NCI-H446 treated with DMSO at 0.1 percent for 48 hours (cell line): ENCODE measurements around the gene STIM2.
"Not testable (repeated sequence)": the region's sequence is repeated elsewhere in the genome, so short reads cannot be mapped to it uniquely, and the experiment has no call there.

ENCODE experiments used
- DNase-seq: peaks from one replicate; lab custom pipeline; 2025; lab: John Stamatoyannopoulos, UW

The STIM2 gene

DNA sequence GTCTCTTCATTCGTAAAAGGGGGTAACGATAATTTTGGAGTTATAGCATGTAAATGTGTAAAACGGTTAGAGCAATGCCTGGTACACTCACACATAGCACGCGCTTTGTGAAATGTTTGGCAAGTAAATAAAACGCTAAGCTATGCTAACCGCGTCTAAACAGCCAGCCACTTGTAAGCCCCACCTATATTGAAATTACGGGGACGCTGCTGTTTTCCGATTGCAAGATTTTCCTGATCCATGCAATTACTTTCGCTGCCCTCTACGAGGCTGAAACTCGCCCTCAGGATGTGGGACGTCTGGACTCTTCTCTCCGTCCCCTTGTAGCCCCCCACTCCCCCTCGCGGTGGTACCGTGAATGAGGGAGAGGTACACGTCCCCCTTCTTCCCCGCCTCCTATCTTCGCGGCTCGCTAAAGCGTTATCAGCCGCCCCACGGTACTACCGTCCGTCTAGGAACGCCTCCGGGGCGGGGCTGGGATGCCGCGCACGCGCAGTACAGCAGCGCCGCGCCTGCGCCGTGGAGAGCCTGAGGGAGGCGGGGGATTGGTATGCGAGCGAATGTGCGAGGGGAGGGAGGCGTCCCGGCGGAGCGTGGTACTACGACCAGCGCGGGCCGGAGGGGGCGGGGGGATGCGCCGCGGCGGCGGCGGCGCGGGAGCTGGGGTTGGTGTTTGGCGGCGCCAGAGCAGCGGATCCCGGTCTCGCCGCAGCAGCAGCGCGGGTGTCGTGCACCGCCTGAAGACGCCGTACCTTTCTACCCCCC lies at the start of gene STIM2:
TSS of gene STIM2 (plus strand) at position 685 of the 765 bp plus-strand sequence.
- peak; percentile 93 for DNase-seq

DNA sequence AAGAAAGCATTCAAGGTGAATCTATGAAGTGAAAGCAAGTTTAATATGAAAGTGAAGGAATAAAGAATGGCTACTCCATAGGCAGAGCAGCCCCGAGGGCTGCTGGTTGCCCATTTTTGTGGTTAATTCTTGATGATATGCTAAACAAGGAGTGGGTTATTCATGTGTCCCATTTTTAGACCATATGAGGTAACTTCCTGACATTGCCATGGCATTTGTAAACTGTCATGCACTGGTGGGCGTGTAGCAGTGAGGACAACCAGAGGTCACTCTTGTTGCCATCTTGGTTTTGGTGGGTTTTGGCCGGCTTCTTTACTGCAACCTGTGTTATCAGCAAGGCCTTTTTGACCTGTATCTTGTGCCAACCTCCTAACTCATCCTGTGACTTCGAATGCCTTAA lies 49.1 kb upstream of the STIM2 start:
- DNase-seq = not testable (repeated sequence)

DNA sequence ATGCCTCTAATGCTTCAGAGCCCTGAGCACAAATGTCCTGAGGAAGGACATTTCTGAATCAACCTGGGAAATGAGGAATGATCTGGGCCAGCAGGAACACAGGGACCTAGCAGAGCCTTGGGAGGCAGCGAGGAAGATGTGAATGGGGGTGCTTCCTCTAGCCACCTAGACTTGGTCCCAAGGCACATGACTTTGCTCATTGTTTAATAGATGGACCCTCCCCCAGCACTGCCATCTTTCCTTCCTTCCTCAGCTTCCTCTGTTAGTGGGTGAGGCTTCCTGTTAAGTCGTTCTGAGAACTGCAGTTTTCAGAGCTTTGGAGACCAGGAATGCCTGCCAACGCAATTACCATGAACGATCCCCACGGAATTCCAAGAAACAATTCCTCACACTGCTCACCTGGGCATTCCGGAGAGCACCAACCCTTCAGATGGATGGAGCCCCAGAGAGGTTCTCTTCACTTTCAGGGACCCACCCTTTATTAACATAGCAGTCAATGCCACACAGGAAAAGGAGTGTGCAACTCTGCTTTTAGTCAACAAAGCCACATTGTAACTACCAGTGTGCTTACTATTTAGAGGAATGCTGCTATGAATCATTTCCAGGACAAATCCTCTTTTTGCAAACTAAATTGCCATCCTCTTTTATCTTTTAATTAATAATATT lies 48.5 kb upstream of the STIM2 start:
- DNase-seq = no peak

DNA sequence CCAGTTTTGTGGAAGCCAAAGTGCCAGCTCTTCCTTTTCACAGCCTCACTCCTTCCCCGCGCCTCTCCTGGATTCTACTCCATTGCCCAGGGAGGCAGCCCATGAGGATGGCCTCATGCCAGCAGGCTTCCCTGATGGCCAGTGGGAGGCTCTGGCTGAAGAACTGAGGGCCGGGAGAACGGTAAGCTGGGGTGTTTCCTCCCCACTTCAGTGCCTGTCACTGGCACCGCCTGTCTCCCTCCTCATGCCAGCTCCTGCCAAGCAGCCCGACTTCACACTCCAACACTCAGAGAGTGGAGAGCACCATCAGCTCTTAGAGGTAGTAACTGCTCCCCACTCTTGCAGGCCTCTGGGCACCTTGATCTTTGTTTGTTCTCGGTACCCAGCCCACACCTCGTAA lies 46.9 kb upstream of the STIM2 start:
- DNase-seq = no peak

GRCh38 chr4:26815199-26815598 lies 45.4 kb upstream of the STIM2 start:
- no peak for DNase-seq

DNA sequence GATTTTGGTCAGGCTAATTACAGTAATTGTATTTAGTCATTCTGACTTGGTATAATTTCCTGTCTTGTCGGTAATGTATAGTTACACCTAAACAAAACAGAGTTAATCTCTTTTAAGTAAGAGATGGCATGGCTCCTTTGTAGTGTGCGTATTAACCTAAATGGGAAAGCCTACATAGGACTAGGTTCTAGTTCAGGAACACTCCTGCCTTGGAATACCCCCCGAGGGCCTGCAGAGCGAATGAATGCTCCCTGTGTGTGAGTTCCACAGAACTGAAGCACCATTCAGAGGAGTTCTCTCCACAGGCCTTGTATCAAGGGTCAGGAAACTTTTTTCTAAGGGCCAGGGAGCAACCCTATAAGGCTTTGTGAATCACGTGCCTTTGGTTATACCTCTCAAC lies 44.9 kb upstream of the STIM2 start:
- DNase-seq = no peak

- no peak for DNase-seq
Measured at GRCh38 chr4:26819026-26819425, 41.6 kb upstream of the STIM2 start.

- no peak for DNase-seq
Measured at GRCh38 chr4:26819478-26820095, 41.1 kb upstream of the STIM2 start.

GRCh38 chr4:26820346-26820745 lies 40.3 kb upstream of the STIM2 start:
- no peak for DNase-seq

- no peak for DNase-seq
Measured at GRCh38 chr4:26821031-26821430, 39.6 kb upstream of the STIM2 start.

DNA sequence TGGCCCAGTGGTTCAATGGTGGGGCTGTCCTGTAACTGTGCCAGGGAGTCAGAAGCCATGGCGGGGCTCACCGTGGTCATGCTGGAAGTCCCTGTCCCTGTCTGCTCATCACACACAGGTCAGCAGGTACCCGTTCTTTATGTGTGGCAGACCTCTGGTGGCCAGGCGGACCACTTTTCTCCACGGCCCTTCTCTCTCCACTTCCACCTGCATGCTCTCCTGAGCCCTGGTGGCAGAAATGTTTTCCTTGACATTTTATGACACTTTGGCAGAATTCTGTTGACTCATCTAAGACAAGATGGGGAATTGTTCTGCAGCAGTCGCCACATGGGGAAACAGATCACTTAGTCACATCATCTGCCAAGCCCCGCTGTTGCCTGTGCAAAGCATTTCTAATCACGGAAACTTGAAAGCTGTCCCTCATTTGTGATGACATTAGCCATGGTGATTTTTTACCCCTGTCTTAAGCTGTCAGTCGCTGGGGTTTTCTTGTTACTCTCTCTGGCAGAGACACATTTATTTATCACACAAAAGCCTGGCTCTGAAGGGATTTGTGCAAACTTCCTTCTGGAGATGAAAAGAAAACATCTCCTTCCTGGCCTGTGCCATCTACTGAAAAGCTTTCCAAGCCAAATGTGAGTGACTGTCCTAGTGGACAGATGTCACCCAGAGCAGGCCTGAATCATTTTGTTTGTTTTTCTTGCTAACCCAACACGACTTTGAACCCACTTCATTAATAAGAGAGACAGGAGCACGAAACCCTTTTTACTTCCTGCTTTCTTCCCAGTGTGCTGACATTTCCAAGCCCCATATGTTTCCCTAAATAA lies 38.8 kb upstream of the STIM2 start:
- DNase-seq = peak; percentile 69

- no peak for DNase-seq
Measured at GRCh38 chr4:26822546-26822945, 38.1 kb upstream of the STIM2 start.

DNA sequence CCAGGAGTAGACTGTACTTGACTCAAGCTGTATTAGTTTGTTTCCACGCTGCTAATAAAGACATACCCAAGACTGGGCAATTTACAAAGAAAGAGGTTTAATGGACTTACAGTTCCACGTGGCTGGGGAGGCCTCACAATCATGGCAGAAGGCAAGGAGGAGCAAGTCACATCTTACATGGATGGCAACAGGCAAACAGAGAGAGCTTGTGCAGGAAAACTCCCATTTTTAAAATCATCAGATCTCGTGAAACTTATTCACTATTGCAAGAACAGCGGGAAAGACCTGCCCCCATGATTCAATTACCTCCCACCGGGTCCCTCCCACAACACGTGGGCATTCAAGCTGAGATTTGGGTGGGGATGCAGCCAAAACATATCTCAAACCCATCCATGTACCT lies 37.7 kb upstream of the STIM2 start:
- not testable (repeated sequence) for DNase-seq

- no peak for DNase-seq
Measured at GRCh38 chr4:26823583-26823982, 37.1 kb upstream of the STIM2 start.

- no peak for DNase-seq
Measured at GRCh38 chr4:26824667-26825066, 36.0 kb upstream of the STIM2 start.

GRCh38 chr4:26826721-26827120 lies 33.9 kb upstream of the STIM2 start:
- no peak for DNase-seq

DNA sequence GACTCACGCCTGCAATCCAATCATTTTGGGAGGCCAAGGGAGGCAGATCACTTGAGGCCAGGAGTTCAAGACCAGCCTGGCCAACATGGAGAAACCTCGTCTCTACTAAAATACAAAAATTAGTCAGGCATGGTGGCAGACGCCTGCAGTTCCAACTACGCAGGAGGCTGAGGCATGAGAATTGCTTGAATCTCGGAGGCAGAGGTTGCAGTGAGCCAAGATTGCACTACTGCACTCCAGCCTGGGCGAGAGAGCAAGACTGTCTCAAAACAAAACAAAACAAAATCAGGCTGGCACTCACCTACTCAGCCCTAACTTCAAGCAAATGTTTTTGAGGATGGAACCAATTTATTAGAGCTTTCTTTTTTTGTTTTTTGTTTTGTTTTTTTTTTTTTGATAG lies 33.3 kb upstream of the STIM2 start:
- not testable (repeated sequence) for DNase-seq

DNA sequence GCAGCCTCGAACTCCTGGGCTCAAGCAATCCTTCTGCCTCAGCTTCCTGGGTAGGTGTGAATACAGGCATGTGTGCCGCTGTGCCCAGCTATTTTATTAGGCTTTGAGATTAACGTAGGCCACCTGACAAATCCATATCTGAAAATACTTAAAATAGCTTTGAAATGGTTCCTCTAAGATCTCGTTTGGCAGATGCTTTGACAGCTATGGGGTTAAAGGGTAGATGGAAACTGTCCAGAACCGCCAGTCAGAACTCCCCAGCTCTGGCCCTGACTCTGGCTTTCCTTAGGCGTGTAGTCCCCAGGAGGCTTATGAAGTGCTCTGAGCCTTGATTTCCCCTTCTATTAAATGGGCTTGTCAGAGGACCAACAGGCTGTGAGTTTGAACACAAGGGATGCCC lies 32.8 kb upstream of the STIM2 start:
- DNase-seq = no peak

- no peak for DNase-seq
Measured at GRCh38 chr4:26829018-26829417, 31.6 kb upstream of the STIM2 start.

DNA sequence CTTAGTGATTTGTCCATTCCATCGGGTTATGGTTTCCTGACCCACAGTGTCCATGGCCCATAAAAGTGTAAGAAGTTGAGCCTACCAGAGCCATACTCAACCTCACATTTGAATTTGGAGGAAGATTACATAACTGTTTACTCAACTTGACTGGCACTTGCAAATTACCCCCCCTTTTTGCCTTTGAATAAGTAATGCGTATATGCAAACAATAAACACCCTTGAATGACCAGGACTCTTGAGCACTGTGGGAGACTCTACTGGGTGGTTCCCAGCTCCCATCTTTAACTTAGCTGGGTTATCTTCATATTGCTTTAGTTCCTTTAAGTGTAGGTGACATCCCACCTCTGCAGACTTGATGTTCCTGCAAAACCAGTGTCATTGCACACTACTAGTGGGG lies 30.6 kb upstream of the STIM2 start:
- DNase-seq = no peak

DNA sequence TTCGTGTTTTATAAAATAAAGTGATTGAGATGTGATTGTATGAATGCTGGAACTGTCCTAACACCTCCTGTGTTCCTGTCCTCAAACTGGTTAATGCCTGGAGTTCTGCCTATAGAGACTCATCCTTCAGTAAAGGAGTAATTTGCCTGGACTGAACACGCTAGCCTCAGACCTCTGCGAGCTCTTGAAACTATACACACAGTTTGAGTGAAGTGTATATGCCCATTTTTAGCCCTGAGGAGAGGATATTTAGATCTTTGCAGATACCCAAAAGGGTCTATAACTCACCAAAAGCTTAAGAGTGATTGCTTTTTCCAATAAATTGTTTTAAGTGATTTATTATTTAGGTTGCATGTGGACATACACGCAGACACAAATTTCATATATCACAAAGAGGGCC lies 29.9 kb upstream of the STIM2 start:
- DNase-seq = no peak

DNA sequence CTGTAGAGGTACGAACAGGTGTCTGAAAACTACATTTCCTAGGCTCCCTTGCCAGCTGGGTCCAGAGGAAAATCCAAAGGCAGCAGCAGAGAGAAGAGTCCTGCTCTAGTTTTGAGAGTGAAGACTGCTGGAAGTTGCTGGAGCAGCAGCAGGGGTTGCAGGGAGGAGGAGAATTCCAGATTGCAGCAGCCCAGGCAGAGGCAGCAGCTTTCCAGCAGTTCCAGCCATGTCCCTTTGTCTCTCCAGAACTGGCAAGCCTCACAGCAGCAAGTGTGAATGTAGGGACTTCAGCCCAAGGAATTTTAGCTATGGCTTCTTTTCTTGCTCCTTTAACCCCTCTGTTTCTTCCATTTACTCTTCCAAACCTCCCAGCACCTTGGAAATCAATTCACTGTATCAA lies 24.1 kb upstream of the STIM2 start:
- no peak for DNase-seq
